HG03342 (cell line): ENCODE results near the gene KRTAP29-1.
"Not testable (repeated sequence)": the region's sequence is repeated elsewhere in the genome, so short reads cannot be mapped to it uniquely, and the experiment has no call there.

ENCODE experiments used
- ATAC-seq: cut with Tn5 transposase; IDR thresholded peaks from one replicate; pipeline ENCODE4 v1.9.1; 2021; ENCODE audit warnings: mild to moderate bottlenecking, moderate library complexity; ENCODE audit not compliant: unreplicated experiment

KRTAP29-1 gene

GRCh38 chr17:41301916-41302901 is at the start of gene KRTAP29-1:
Gene KRTAP29-1, minus strand, starts transcription at chr17:41302851. Its CDS starts 0 bp downstream, at chr17:41302851.
- no peak for ATAC-seq

DNA sequence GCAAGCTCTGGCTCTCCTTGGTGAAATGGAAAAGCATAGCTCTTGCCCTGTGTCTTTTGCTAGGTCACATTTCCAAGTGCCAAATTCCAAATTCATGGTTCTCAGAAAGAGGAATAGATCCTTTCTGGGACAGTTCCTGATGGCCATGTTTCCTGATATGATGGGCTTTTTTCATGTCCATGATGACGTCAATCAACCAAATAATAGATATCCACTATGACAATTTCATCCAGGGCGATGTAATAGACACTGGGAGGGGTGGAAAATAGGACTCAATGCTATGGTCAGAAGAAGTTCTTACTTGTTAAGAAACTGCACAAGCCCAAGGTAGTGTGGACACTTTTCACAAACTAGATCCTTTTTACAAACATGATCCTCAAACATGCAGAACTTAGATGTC is 48.5 kb upstream of the KRTAP29-1 start:
- ATAC-seq = no peak

DNA sequence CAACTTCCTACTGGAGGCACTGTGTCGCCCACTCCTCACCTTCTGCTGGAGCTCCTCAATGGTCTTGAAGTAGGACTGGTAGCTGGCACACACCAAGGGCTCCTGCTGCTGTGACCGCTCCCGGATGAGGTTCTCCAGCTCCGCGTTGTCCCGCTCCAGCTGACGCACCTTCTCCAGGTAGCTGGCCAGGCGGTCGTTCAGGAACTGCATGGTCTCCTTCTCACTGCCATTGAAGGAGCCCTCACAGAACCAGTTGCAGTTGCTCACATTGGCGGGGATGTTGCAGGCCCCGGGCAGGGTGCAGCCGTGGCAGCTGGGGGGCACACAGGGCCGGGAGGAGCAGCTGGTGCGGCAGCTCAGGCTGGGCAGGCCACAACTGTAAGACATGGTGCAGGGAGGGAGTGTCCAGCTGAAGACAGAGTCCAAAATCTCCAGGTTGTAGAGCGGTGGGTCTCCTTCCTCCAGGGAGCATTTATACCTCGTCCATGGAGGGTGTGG is 47.8 kb upstream of the KRTAP29-1 start, which contains the start of gene KRT33A:
Gene KRT33A, minus strand, starts transcription at position 448 of the 498 bp plus-strand sequence. Its CDS starts 61 bp downstream, at position 387.
- ATAC-seq = not testable (repeated sequence)

GRCh38 chr17:41347869-41348760 is 45.5 kb upstream of the KRTAP29-1 start:
- no peak for ATAC-seq

- ATAC-seq = not testable (repeated sequence)
These were observed 43.8 kb upstream of the KRTAP29-1 start for GRCh38 chr17:41346421-41346820.

- no peak for ATAC-seq
These were observed 43.3 kb upstream of the KRTAP29-1 start for GRCh38 chr17:41345992-41346391.

DNA sequence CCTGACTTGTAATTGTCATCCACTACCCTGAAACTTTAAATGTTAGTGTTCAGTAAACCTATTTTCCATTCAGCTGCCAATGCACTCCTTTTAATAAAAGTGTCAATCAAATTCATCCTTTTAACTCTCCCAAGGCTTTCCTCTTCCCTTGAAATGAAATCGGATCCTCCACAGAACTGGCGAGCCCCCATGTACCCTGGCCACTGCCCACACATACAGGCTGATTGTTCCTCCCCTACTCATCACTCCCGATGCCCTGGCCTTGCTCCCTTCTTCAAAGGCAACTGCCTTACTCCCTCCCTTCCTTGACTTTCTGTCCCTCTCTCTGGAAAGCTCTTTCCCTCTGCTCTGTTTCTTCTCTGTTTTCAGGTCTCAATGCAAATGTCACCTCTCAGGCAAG is 40.4 kb upstream of the KRTAP29-1 start:
- no peak for ATAC-seq

DNA sequence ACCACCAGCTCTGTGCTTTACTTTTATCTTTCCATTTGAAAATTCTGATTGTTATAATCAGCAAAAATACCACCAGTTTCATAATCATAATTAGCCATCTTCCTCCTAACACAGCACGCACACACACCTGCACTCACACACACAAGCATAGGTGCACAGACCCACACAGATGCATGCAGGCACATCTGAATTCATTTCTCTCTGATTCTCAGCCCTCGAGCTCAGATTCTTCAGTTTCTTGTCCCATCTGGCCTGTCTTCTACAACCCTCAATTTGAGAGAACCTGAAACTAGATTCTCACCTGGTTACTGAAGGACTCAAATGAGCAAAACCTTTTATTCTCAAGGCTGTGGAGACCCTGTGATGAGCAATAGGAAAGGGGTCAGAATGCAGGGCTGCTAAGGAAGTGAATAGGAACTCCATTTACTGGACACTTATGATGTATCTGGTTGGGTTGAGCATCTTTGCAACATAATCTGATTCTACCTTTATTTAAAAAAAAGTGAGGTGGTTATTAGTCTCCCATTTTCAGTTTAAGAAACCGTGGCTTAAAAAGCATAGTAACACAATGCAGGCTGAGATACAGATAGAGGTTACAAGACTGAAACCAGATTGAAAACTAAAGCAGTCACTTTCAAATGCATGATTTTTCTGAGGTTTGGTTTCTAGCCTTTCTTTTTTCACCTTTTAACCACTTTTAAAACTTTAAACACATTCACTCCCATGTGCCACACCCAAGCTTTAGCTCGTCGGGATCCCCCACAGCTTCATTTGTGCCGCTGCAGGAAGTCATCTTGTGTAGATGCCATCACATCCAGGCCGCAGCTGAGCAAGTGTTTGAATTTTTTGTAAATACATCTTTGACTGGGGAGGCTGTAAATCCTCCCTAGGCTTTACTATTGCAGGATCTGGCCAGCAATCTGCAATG is 38.5 kb upstream of the KRTAP29-1 start:
- ATAC-seq = no peak

DNA sequence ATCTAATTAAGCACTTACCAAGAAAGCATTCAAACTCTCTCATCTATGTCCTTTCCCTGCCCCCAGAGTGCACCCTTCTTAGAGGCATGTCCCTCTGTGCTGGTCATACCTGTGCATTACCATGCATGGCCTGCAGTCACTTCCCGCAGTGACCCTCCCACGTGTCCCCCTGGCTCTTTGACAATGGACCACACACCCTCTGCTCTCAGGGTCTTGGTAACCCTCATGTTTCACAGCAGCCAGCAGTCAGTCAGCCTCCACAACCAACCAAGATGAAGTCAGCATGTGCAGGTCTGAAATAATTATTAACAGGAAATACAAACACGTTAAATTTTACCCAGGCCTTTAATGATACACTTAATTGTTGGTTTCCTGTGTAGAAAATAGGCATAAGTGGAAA is 37.8 kb upstream of the KRTAP29-1 start:
- no peak for ATAC-seq

DNA sequence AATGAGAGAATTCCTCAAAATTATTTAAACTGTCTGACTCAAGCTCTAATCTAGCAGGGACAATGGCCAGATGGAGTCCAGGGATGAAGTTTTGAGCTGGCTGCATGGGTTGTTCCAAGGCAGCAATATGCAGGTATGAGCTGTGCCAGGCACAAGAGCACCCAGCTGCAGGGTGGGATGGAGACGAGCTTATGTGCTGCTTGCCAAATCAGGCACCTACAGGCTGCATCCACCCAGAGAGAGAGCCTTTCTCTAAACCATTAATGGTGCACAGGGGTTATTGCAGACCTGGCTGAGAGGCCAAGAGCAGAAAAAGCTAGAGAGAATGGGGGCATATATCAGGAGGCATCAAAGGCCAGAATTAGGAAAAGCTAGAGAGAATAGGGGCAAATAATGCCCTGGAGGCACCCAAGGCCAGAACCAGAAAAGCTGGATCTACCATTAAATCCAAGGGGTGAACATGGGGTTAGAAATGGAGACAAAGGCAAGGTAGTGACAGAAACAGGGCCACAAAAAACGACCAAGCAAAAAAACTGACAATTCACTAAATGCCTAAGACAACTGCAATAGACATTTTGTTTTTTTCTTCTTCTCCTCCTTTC is 37.0 kb upstream of the KRTAP29-1 start:
- no peak for ATAC-seq

DNA sequence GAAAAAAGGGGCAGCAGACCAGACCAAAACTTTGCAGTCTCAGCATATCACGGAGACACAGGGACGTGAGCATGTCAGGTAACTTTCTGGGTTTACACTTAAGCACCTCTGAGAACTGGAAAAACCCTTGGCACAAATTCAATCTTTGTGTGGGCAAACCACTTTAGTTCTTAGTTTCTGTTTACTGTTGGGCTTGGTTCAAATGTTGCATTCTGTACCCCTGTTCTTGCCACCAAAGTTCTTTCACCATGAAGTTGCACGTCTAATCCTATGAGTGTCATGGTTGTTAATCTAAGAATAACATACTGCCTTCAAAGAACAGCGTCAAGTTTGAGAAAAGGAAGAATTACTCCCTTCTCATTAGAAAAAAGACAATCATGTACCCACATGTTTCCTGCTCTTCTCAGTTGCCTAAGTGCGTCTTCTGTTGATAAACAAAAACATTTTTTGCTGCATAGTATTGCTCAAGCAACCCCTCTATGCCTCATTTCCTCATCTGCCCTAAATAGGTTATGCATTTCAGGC is 36.4 kb upstream of the KRTAP29-1 start:
- no peak for ATAC-seq

- no peak for ATAC-seq
These were observed 33.1 kb upstream of the KRTAP29-1 start for GRCh38 chr17:41335747-41336146.

DNA sequence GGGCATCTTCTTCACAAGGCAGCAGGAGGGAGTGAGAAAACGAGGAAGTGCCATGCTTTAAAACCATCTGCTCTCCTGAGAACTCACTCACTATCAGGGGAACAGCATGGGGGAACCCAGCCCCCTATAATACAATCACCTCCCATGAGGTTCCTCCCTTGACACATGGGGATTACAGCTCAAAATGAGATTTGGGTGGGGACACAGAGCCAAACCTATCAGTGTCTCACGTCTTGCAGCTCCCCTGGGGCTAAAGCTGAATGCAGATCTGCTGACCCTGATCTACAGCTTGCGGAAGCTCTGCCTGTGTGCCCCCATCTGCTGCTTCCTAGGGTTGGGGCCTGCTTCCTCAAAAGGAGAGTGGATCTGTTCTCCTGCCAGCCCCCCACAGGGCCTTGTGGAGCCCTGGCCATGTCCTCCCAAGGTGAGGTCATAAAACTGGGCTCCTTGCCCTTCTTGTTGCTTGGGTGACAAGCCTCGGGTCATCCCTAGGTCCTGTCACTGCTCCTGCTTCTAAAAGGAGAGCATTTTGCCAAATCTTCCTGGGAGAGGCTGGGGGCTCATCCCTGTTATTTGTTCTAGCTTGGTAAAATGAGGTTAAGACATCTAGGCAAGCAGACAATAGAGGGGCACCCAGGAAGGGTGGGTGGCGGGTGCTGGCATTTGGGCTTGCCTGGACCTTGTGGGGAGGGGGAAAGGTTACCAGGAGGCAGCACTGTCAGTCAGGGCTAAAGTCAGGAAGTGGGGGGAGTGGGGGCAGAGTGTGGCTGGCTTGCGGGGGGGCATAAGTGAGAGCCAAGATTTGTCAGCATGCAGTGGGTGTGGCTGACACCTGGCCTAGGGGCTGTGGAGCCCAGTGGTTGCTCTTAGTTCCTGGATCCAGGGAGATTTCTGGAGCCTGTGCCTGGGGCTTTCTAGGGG is 32.0 kb upstream of the KRTAP29-1 start:
- ATAC-seq = no peak

- ATAC-seq = no peak
These were observed 31.2 kb upstream of the KRTAP29-1 start for GRCh38 chr17:41333836-41334235.

DNA sequence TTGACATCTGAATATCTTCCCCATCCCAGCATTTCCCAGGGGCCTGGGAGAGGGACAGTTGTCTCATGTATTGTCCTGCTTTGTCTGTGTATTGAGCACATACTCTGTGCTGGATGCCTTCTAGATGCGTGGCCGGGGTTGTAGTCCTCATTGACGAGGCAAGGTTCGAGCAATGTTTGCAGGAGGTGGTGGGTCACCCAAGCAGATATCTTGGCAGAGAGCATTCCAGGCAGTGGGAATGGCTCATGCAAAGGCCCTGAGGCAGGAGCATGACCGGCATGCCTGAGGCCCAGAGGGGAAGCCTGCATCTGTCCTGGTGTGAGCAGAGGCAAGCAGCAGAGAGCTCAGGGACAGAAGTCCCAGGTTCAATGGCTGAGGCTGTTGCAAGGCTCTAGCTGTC is 30.4 kb upstream of the KRTAP29-1 start:
- ATAC-seq = no peak

DNA sequence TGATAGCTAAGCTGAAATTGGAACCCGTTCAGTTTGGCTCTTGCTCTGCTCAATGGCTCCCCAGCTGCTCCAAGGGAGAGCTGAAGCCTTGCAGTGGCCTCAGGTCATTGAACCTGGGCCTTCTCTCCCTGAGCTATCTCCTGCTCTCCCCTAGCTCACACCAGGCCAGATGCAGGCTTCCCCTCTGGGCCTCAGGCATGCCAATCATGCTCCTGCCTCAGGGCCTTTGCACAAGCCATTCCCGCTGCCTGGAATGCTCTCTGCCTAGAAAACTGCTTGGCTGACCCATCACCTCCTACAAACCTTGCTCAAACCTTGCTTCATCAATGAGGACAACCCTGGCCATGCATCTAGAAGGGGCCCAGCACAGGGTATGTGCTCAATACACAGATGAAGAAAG is 29.6 kb upstream of the KRTAP29-1 start:
- ATAC-seq = no peak

DNA sequence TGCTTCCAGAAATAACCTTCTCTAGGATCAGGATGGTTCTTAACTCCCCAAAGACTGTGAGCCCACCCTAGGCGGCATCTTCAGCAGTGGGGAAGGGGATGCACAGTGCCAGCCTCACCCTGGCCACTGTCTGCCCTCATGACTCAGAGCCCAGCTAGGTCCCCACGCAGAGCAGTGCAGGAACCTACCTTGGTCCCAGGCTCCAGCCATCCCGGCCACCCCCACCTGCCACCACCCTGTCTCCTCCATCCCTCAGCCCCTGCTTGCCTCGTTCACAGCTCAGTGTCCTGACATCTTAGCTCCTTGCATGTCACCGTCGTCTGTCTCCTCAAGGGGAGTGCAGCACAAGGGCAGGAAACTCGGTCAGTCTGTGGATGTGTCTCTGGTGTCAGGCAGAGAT is 29.0 kb upstream of the KRTAP29-1 start:
- no peak for ATAC-seq

- ATAC-seq = no peak
These were observed 26.8 kb upstream of the KRTAP29-1 start for GRCh38 chr17:41329279-41329948.
